ENCODE data around the gene FAM76A. TPM values are rescaled to one million over a fixed set of nuclear protein-coding genes. Genes with fewer than 3 reads are reported as not detected.

Gene FAM76A
- 6.9 and 11.8 TPM in 2 replicates for total RNA-seq

GRCh38 chr1:27725374-27726172, at the start of gene FAM76A:
FAM76A (plus strand) TSS chr1:27725961; CDS start chr1:27726081, 120 bp downstream.

GRCh38 chr1:27772932-27773825, 47.4 kb downstream of the FAM76A start, which contains the start of gene STX12:
STX12 (plus strand) TSS chr1:27773219; CDS start chr1:27773308, 89 bp downstream.

Small RNA genes within 50 kb of the gene (small RNA-seq; reads per million reads assigned to genes)
- gene AL020997.2 (1.2 reads per million, percentile 64 among the genes with 10 or more reads in this experiment), gene RNU6-424P (not detected)

Other genes starting within 250 kb of the FAM76A start
- 57.8 and 64.7 TPM in 2 replicates for gene WASF2, start 235.8 kb upstream of the FAM76A start, total RNA-seq
- 14.4 and 18.9 TPM in 2 replicates for gene AHDC1, start 121.8 kb upstream of the FAM76A start, total RNA-seq
- under 0.01 and 0.19 TPM in 2 replicates for gene FGR, start 90.8 kb upstream of the FAM76A start, total RNA-seq
- 13.7 and 20.3 TPM in 2 replicates for gene IFI6, start 53.8 kb upstream of the FAM76A start, total RNA-seq
- gene STX12, start 47.3 kb downstream of the FAM76A start, total RNA-seq, result 109 and 125 TPM in 2 replicates
- 44.4 and 54.3 TPM in 2 replicates for gene PPP1R8, start 104.8 kb downstream of the FAM76A start, total RNA-seq
- gene THEMIS2, start 146.6 kb downstream of the FAM76A start, total RNA-seq, result 9.8 and 12.2 TPM in 2 replicates
- gene RPA2, start 188.6 kb downstream of the FAM76A start, total RNA-seq, result 34.6 and 36.3 TPM in 2 replicates
- gene SMPDL3B, start 209.0 kb downstream of the FAM76A start, total RNA-seq, result 0.10 and 0.33 TPM in 2 replicates
- 10.8 and 11.4 TPM in 2 replicates for gene XKR8, start 234.0 kb downstream of the FAM76A start, total RNA-seq

Measured in vein endothelial cell (primary cell).